Ascending aorta (tissue), 2 donors: Measurements from ENCODE around the gene MZB1. TPM values are rescaled to one million over a fixed set of nuclear protein-coding genes. Genes with fewer than 3 reads are reported as not detected.
"Not testable (repeated sequence)": the region's sequence is repeated elsewhere in the genome, so short reads cannot be mapped to it uniquely, and the experiment has no call there.

Source experiments
- DNase-seq, 2 donors: peaks; one replicate each; pipeline ENCODE4 v3.0.0-alpha.2; 2019; ENCODE audit warnings: low spot score in 2 of 2
- H3K27ac ChIP-seq, 2 donors: fragments of 200-600 bp; sonication (generic); one replicate each; pipeline ENCODE4 v1.5.1; 2016 to 2017; ENCODE audit warnings: mild to moderate bottlenecking in 1 of 2
- H3K27me3 ChIP-seq: fragments of 200-600 bp; sonication (generic); one replicate; pipeline ENCODE4 v1.5.1; 2017
- H3K36me3 ChIP-seq, 2 donors: fragments of 200-600 bp; sonication (generic); one replicate each; pipeline ENCODE4 v1.5.1; 2016
- H3K4me1 ChIP-seq, 2 donors: fragments of 200-600 bp; sonication (generic); one replicate each; pipeline ENCODE4 v1.5.1; 2016 to 2017; ENCODE audit warnings: mild to moderate bottlenecking in 1 of 2
- H3K4me3 ChIP-seq, 2 donors: fragments of 200-600 bp; sonication (generic); one replicate each; pipeline ENCODE4 v1.5.1; 2016 to 2017; ENCODE audit warnings: mild to moderate bottlenecking in 1 of 2
- H3K9me3 ChIP-seq, 2 donors: fragments of 200-600 bp; sonication (generic); one replicate each; pipeline ENCODE4 v1.5.1; 2016
- intact Hi-C: fragments of 100-400 bp; cut with DNase I; formaldehyde crosslinking; loops from one replicate; pipeline ENCODE4 v1.15.1; 2023
- total RNA-seq: library from RNA; depleted of rRNA; stranded (reverse); fragments of >200 nt; gene quantifications from one replicate; pipeline ENCODE4 v1.1.0, GENCODE V29; 2016
- TF ChIP-seq, protein P1 (sequence below), 3 experiments: fragments of 200-600 bp in 2 of 3; fragments of 450-650 bp in 1 of 3; sonication (generic) in 2 of 3; IDR thresholded peaks; one replicate each; pipeline ENCODE4 v1.5.1; 2016 to 2019; ENCODE audit warnings: antibody characterized with exemption in 3 of 3, mild to moderate bottlenecking in 1 of 3, moderate library complexity in 1 of 3

The MZB1 gene
- total RNA-seq, 1 donor from 2014 or later, result 8.0 TPM

DNA sequence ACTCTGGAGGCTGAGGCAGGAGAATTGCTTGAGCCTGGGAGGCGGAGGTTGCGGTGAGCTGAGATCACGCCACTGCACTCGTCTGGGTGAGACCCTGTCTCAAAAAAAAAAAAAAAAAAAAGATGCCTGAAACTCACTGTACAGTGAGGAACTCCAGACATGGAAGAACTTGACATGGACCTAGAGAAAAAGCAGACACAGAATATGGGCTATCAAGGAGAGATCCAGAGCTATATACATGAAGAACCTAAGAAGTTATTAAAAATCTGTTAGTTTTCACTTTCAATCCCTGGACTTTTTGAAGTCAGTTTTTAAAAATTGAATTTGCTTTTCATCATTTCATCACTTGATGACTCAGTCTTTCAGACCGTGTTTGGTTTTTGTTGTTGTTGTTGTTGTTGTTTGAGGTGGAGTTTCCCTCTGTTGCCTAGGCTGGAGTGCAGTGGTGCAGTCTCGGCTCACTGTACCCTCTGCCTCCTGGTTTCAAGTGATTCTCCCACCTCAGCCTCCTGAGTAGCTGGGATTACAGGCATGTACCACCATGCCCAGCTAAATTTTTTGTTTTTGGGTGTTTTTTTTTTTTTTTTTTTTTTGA lies 27.8 kb downstream of the MZB1 start:
- Histone ChIP-seq H3K27ac (no peak overlapping the region), H3K4me3 (no peak overlapping the region), H3K36me3 (peaks cover 37 to 41% of the 10 kb centered on the region in 2 donors), H3K9me3 (no peaks in the 10 kb centered on the region), H3K4me1 (no peaks in the 10 kb centered on the region), H3K27me3 (no peaks in the 10 kb centered on the region)
- intact Hi-C loops, result no loop called here
- TF ChIP-seq, protein P1, sequence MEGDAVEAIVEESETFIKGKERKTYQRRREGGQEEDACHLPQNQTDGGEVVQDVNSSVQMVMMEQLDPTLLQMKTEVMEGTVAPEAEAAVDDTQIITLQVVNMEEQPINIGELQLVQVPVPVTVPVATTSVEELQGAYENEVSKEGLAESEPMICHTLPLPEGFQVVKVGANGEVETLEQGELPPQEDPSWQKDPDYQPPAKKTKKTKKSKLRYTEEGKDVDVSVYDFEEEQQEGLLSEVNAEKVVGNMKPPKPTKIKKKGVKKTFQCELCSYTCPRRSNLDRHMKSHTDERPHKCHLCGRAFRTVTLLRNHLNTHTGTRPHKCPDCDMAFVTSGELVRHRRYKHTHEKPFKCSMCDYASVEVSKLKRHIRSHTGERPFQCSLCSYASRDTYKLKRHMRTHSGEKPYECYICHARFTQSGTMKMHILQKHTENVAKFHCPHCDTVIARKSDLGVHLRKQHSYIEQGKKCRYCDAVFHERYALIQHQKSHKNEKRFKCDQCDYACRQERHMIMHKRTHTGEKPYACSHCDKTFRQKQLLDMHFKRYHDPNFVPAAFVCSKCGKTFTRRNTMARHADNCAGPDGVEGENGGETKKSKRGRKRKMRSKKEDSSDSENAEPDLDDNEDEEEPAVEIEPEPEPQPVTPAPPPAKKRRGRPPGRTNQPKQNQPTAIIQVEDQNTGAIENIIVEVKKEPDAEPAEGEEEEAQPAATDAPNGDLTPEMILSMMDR (IDR thresholded peaks at IDR 0.05), result no peak
- no peak for DNase-seq

- Histone ChIP-seq H3K4me1 (no peaks in the 10 kb centered on the region), H3K36me3 (peaks cover 21 to 26% of the 10 kb centered on the region in 2 donors), H3K4me3 (no peak overlapping the region), H3K9me3 (no peaks in the 10 kb centered on the region), H3K27ac (no peak overlapping the region), H3K27me3 (no peaks in the 10 kb centered on the region)
- TF ChIP-seq, protein P1 (IDR thresholded peaks at IDR 0.05), result no peak
- no peak for DNase-seq
- intact Hi-C loops, result no loop called here
Observed at GRCh38 chr5:139360384-139360783, 29.3 kb downstream of the MZB1 start.

GRCh38 chr5:139358064-139358463 lies 31.6 kb downstream of the MZB1 start:
- H3K4me3 ChIP-seq, result no peak overlapping the region
- H3K27ac ChIP-seq, result no peak overlapping the region
- TF ChIP-seq, protein P1 (IDR thresholded peaks at IDR 0.05), result no peak
- no peaks in the 10 kb centered on the region for H3K4me1 ChIP-seq
- no peak for DNase-seq
- H3K27me3 ChIP-seq, result no peaks in the 10 kb centered on the region
- H3K36me3 ChIP-seq, result peaks cover 0 to 5% of the 10 kb centered on the region in 2 donors
- H3K9me3 ChIP-seq, result no peaks in the 10 kb centered on the region
- intact Hi-C loops, result no loop called here

GRCh38 chr5:139355900-139356299 lies 33.8 kb downstream of the MZB1 start:
- H3K27ac ChIP-seq, H3K27me3 ChIP-seq, DNase-seq, intact Hi-C loops, H3K36me3 ChIP-seq, H3K4me1 ChIP-seq, H3K4me3 ChIP-seq, H3K9me3 ChIP-seq: not testable (repeated sequence)

DNA sequence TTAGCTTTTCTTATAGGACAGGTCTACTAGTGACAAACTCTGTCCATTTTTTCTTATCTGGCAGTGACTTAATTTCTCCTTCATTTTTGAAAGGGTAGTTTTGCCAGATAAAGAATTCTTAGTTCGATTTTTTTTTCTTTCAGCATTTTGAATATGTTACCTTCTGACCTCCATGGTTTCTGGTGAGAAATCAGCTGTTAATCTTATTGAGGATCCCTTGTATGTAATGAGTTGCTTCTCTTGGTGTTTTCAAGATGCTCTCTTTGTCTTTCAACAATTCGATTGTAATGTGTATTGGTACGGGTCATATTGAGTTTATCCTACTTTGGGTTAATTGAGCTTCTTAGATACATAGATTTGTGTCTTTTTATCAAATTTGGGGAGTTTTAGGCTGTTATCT lies 35.5 kb downstream of the MZB1 start:
- no peaks in the 10 kb centered on the region for H3K4me1 ChIP-seq

DNA sequence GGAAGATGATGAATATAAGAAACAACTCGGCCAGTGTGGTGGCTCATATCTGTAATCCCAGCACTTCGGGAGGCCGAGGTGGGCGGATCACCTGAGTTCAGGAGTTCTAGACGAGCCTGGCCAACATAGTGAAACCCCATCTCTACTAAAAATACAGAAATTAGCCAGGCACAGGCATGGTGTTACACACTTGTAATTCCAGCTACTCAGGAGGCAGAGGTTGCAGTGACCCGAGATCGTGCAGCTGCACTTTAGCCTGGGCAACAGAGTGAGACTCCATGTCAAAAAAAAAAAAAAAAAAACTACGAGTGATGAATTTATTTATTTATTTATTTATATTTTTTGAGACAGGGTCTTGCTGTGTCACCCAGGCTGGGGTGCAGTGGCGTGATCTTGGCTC lies 41.9 kb downstream of the MZB1 start:
- H3K36me3 ChIP-seq, DNase-seq, H3K9me3 ChIP-seq, H3K27ac ChIP-seq, H3K4me3 ChIP-seq, intact Hi-C loops, H3K27me3 ChIP-seq: not testable (repeated sequence)
- peaks cover 3 to 12% of the 10 kb centered on the region in 2 donors for H3K4me1 ChIP-seq

More for the DNA sequence above, 35.5 kb downstream of the MZB1 start:
- Histone ChIP-seq H3K27ac (no peak overlapping the region), H3K4me3 (no peak overlapping the region), H3K27me3 (no peaks in the 10 kb centered on the region), H3K9me3 (no peaks in the 10 kb centered on the region), H3K36me3 (peaks cover 0 to 5% of the 10 kb centered on the region in 2 donors)
- TF ChIP-seq, protein P1 (IDR thresholded peaks at IDR 0.05), result no peak
- intact Hi-C loops, result no loop called here
- DNase-seq, result no peak

DNA sequence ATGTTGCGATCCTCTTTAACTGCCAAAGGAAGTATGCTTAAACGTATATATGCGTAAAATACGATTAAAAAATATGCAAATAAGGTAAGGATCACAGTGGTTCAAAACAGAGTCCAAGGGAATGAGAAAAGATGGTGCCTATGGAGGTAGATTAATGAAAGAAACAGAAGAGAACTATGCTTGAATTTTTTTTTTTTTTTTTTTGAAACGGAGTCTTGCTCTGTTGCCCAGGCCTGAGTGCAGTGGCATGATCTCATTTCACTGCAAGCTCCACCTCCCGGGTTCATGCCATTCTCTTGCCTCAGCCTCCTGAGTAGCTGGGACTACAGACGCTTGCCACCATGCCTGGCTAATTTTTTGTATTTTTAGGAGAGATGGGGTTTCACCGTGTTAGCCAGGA lies 44.3 kb downstream of the MZB1 start:
- H3K9me3 ChIP-seq, H3K36me3 ChIP-seq, H3K27ac ChIP-seq, H3K27me3 ChIP-seq, intact Hi-C loops, DNase-seq, H3K4me3 ChIP-seq: not testable (repeated sequence)
- peaks cover 7 to 19% of the 10 kb centered on the region in 2 donors for H3K4me1 ChIP-seq
